Esophagus muscularis mucosa (tissue), 4 donors: ENCODE data around the gene DDX59. TPM values are rescaled to one million over a fixed set of nuclear protein-coding genes. Genes with fewer than 3 reads are reported as not detected.

Experiments used
- DNase-seq: peaks from one replicate; pipeline ENCODE4 v3.0.0-alpha.2; 2017; ENCODE audit errors: extremely low spot score
- H3K27ac ChIP-seq, 4 donors: fragments of 200-600 bp; sonication (generic); replicated peaks in 1 of 4; 1 replicate in 3 of 4; 2 replicates in 1 of 4; pipeline ENCODE4 v1.5.1; 2016 to 2019; ENCODE audit warnings: mild to moderate bottlenecking in 1 of 4
- H3K27me3 ChIP-seq, 4 donors: fragments of 200-600 bp; sonication (generic); one replicate each; pipeline versions ENCODE4 v1.5.1 to v1.6.0; 2016 to 2019
- H3K36me3 ChIP-seq, 4 donors: fragments of 200-600 bp; sonication (generic); one replicate each; pipeline ENCODE4 v1.5.1; 2016 to 2019
- H3K4me1 ChIP-seq, 4 donors: fragments of 200-600 bp; sonication (generic); one replicate each; pipeline ENCODE4 v1.5.1; 2016 to 2019
- H3K4me3 ChIP-seq, 4 donors: fragments of 200-600 bp; sonication (generic); 1 replicate in 2 of 4; 2 replicates in 2 of 4; pipeline ENCODE4 v1.5.1; 2016 to 2019; ENCODE audit warnings: mild to moderate bottlenecking in 4 of 4, moderate library complexity in 1 of 4
- H3K9me3 ChIP-seq, 4 donors: fragments of 200-600 bp; sonication (generic); 1 replicate in 3 of 4; 2 replicates in 1 of 4; pipeline ENCODE4 v1.5.1; 2016 to 2019
- CTCF ChIP-seq, 3 experiments: fragments of 200-600 bp in 2 of 3; fragments of 450-650 bp in 1 of 3; sonication (generic) in 2 of 3; IDR thresholded peaks; one replicate each; pipeline ENCODE4 v1.5.1; 2017 to 2019; ENCODE audit warnings: antibody characterized with exemption in 3 of 3, mild to moderate bottlenecking in 2 of 3, moderate library complexity in 1 of 3
- EP300 ChIP-seq: sonication (generic); formaldehyde crosslinking; IDR thresholded peaks from one replicate; pipeline ENCODE4 v1.6.1; 2017; ENCODE audit warnings: antibody characterized with exemption
- POLR2A ChIP-seq: fragments of 450-650 bp; IDR thresholded peaks from one replicate; pipeline ENCODE4 v1.6.1; 2017; ENCODE audit warnings: antibody characterized with exemption, moderate library complexity, mild to moderate bottlenecking, low read depth
- POLR2AphosphoS5 ChIP-seq, 2 donors: sonication (generic); formaldehyde crosslinking; IDR thresholded peaks; one replicate each; pipeline ENCODE4 v1.6.1; 2017; ENCODE audit warnings: antibody characterized with exemption in 2 of 2
- WGBS: methylation state at CpG from one replicate; pipeline ENCODE4 v1.1.5; 2018; 5-methylcytosine and 5-hydroxymethylcytosine counted together
- intact Hi-C: fragments of 100-400 bp; cut with DNase I; formaldehyde crosslinking; loops from one replicate; pipeline ENCODE4 v1.15.1; 2023
- total RNA-seq, 4 donors: library from RNA; depleted of rRNA; stranded (reverse); fragments of >200 nt; gene quantifications; one replicate each; pipeline versions ENCODE4 v1.1.0 to v1.2.1, GENCODE V29; 2016

Gene DDX59
- total RNA-seq, 4 donors from 2014 or later: 18.1 to 30.0 (median 21.7) TPM

GRCh38 chr1:200624679-200625335 is 44.9 kb downstream of the DDX59 start:
- intact Hi-C loops: loop anchor here (5.0 kb wide), 2 partner anchors 42 to 112 kb away; partner anchors contain the start of genes CAMSAP2 and DDX59
- WGBS: 90% methylated on average over 2 of the region's 2 CpGs

GRCh38 chr1:200620273-200621131 is 49.2 kb downstream of the DDX59 start, which contains the start of gene KIF14:
Gene KIF14, minus strand, starts transcription at chr1:200620751. Its CDS starts 2,028 bp downstream, at chr1:200618723.
- H3K36me3 ChIP-seq: no peaks in the 10 kb centered on the region
- intact Hi-C loops: loop anchor here (5.0 kb wide), 2 partner anchors 47 to 117 kb away; partner anchors contain the start of genes CAMSAP2 and DDX59
- peaks cover 0 to 4% (median 0%) of the 10 kb centered on the region in 4 donors for H3K27me3 ChIP-seq
- peaks cover 12 to 34% (median 22%) of the 10 kb centered on the region in 4 donors for H3K4me1 ChIP-seq
- no peaks in the 10 kb centered on the region for H3K9me3 ChIP-seq
- peak within 1 kb of the TSS; percentile 29 to 65 (median 50) for H3K27ac ChIP-seq
- peak; percentile 97 for DNase-seq
- 0% methylated on average over 21 of the region's 59 CpGs for WGBS
- no peak for TF ChIP-seq EP300
- TF ChIP-seq CTCF (IDR thresholded peaks at IDR 0.05): no peak
- TF ChIP-seq POLR2A: no peak
- TF ChIP-seq POLR2AphosphoS5 (IDR thresholded peaks at IDR 0.05): peak; percentile 41 to 72
- peak within 1 kb of the TSS; percentile 63 to 77 (median 71) for H3K4me3 ChIP-seq

More at GRCh38 chr1:200624679-200625335, 44.9 kb downstream of the DDX59 start:
- H3K36me3 ChIP-seq: no peaks in the 10 kb centered on the region
- peaks cover 11 to 32% (median 21%) of the 10 kb centered on the region in 4 donors for H3K4me1 ChIP-seq
- no peaks in the 10 kb centered on the region for H3K9me3 ChIP-seq
- H3K27ac ChIP-seq: no peak overlapping the region
- TF ChIP-seq POLR2A (no peak), EP300 (no peak), POLR2AphosphoS5 (IDR thresholded peaks at IDR 0.05) (no peak), CTCF (IDR thresholded peaks at IDR 0.05) (no peak)
- no peak for DNase-seq
- H3K4me3 ChIP-seq: no peak overlapping the region
- no peaks in the 10 kb centered on the region for H3K27me3 ChIP-seq

GRCh38 chr1:200619894-200620272 is 49.8 kb downstream of the DDX59 start:
- H3K27me3 ChIP-seq: peaks cover 0 to 4% (median 0%) of the 10 kb centered on the region in 4 donors
- H3K4me3 ChIP-seq: peak overlapping the region; percentile 63 to 77 (median 71)
- 15% methylated on average over 6 of the region's 6 CpGs for WGBS
- TF ChIP-seq POLR2AphosphoS5 (IDR thresholded peaks at IDR 0.05) (no peak), EP300 (no peak), POLR2A (no peak), CTCF (IDR thresholded peaks at IDR 0.05) (no peak)
- H3K4me1 ChIP-seq: peaks cover 12 to 32% (median 22%) of the 10 kb centered on the region in 4 donors
- H3K36me3 ChIP-seq: no peaks in the 10 kb centered on the region
- no peaks in the 10 kb centered on the region for H3K9me3 ChIP-seq
- intact Hi-C loops: loop anchor here (5.0 kb wide), 2 partner anchors 47 to 117 kb away; partner anchors contain the start of genes CAMSAP2 and DDX59
- no peak overlapping the region for H3K27ac ChIP-seq
- DNase-seq: no peak

- Histone ChIP-seq H3K9me3 (no peaks in the 10 kb centered on the region), H3K27me3 (no peaks in the 10 kb centered on the region), H3K4me1 (no peaks in the 10 kb centered on the region), H3K4me3 (no peak overlapping the region), H3K36me3 (no peaks in the 10 kb centered on the region), H3K27ac (no peak overlapping the region)
- no peak for DNase-seq
- 28% methylated on average over 2 of the region's 2 CpGs for WGBS
- no peak for TF ChIP-seq CTCF (IDR thresholded peaks at IDR 0.05)
- TF ChIP-seq EP300: no peak
- TF ChIP-seq POLR2A: no peak
- no peak for TF ChIP-seq POLR2AphosphoS5 (IDR thresholded peaks at IDR 0.05)
- intact Hi-C loops: no loop called here
Observed at GRCh38 chr1:200610846-200611245, 58.9 kb downstream of the DDX59 start.
